K562 (cell line): Measurements from ENCODE around the gene KCNE1. TPM values are rescaled to one million over a fixed set of nuclear protein-coding genes. Genes with fewer than 3 reads are reported as not detected.

Source experiments
- ATAC-seq: fragments of 200-7000 bp; cut with Tn5 transposase; 3 replicates; pipeline ENCODE4 v1.9.1; 2020; ENCODE audit warnings: moderate library complexity
- BruUV-seq: library from RNA; stranded (reverse); fragments of 400-500 nt; replicated peaks from 2 replicates; lab custom pipeline; 2021; lab: Mats Ljungman, UMichigan
- CTCF ChIA-PET: fragments of 300-600 bp; formaldehyde crosslinking; extraction: SDS; loops from one replicate; lab custom pipeline; 2021; ENCODE audit warnings: low intra/inter-chr PET ratio; lab: Yijun Ruan, JAX
- POLR2A ChIA-PET: fragments of 300-600, 350-650 bp; sonication (Branson Sonifier 250); formaldehyde crosslinking; extraction: SDS; loops from one replicate; lab custom pipeline; 2021; ENCODE audit warnings: antibody characterized with exemption, inconsistent platforms; lab: Yijun Ruan, JAX
- DNase-seq, 4 experiments: peaks; one replicate each; pipeline versions ENCODE4 v3.0.0 to v3.0.0-alpha.2; 2011 to 2018; ENCODE audit warnings: low spot score in 3 of 4, mixed read lengths in 3 of 4; ENCODE audit errors: extremely low read depth in 1 of 4
- FAIRE-seq: peaks from 2 replicates; lab custom pipeline; 2011; peaks lifted over from hg19 to GRCh38; lab: Jason Lieb, UNC
- H2AFZ ChIP-seq: 2 replicates; pipeline ENCODE4 v1.6.0; 2011; ENCODE audit warnings: low read depth, low read length, control low read depth, inconsistent platforms
- H3K27ac ChIP-seq: fragments of 200-600 bp; 3 replicates; pipeline ENCODE4 v1.8.0; 2011; ENCODE audit warnings: low read depth, mild to moderate bottlenecking, control low read depth, inconsistent platforms, low read length, moderate library complexity, mixed read lengths; ENCODE audit errors: extremely low read depth
- H3K27me3 ChIP-seq, 2 experiments: fragments of 300-600 bp in 1 of 2; 2 replicates in 1 of 2; 3 replicates in 1 of 2; pipeline versions ENCODE4 v1.6.0 to v1.8.0; 2011; ENCODE audit warnings: inconsistent platforms in 2 of 2, low read length in 2 of 2, mild to moderate bottlenecking in 1 of 2, mixed read lengths in 1 of 2, moderate library complexity in 1 of 2; ENCODE audit not compliant: control insufficient read depth in 2 of 2, insufficient read depth in 2 of 2
- H3K36me3 ChIP-seq: fragments of 300-600 bp; 3 replicates; pipeline ENCODE4 v1.8.0; 2011; ENCODE audit warnings: mild to moderate bottlenecking, low read length, inconsistent platforms; ENCODE audit not compliant: control insufficient read depth, insufficient read depth
- H3K4me1 ChIP-seq, 2 experiments: fragments of 200-600 bp in 1 of 2; replicated peaks in 1 of 2; 2 replicates in 1 of 2; 3 replicates in 1 of 2; pipeline versions ENCODE4 v1.5.1 to v1.8.0; 2011; ENCODE audit warnings: inconsistent platforms in 2 of 2, low read length in 2 of 2, mild to moderate bottlenecking in 1 of 2, mixed read lengths in 1 of 2, moderate library complexity in 1 of 2; ENCODE audit not compliant: control insufficient read depth in 2 of 2, insufficient read depth in 2 of 2
- H3K4me2 ChIP-seq: 2 replicates; pipeline ENCODE4 v1.6.1; 2011; ENCODE audit warnings: low read length, control low read depth, inconsistent platforms, mixed read lengths; ENCODE audit not compliant: insufficient read depth
- H3K4me3 ChIP-seq: fragments of 200-600 bp; sonication (generic), shearing (Covaris generic); 2 replicates; pipeline ENCODE4 v1.5.1; 2016; ENCODE audit warnings: control low read depth, inconsistent platforms
- H3K79me2 ChIP-seq: fragments of 200-600 bp; 3 replicates; pipeline ENCODE4 v1.8.0; 2011; ENCODE audit warnings: low read length, inconsistent platforms; ENCODE audit not compliant: control insufficient read depth, insufficient read depth
- H3K9ac ChIP-seq, 2 experiments: 2 replicates each; pipeline versions ENCODE4 v1.6.0 to v1.6.1; 2011; ENCODE audit warnings: low read depth in 2 of 2, low read length in 2 of 2, control low read depth in 1 of 2, inconsistent platforms in 1 of 2, mild to moderate bottlenecking in 1 of 2, mixed read lengths in 1 of 2; ENCODE audit not compliant: insufficient read depth in 1 of 2
- H3K9me1 ChIP-seq: one replicate; pipeline ENCODE4 v1.6.0; 2011; ENCODE audit warnings: inconsistent platforms, mild to moderate bottlenecking, low read length, moderate library complexity; ENCODE audit not compliant: control insufficient read depth, insufficient read depth
- H3K9me3 ChIP-seq: replicated peaks from 2 replicates; pipeline ENCODE4 v1.5.1; 2011; ENCODE audit warnings: low read depth, low read length, inconsistent platforms; ENCODE audit not compliant: control insufficient read depth, insufficient read depth
- H4K20me1 ChIP-seq: replicated peaks from 2 replicates; pipeline ENCODE4 v1.6.1; 2011; ENCODE audit warnings: low read length, inconsistent platforms, mixed read lengths; ENCODE audit not compliant: control insufficient read depth, insufficient read depth
- CBX5 ChIP-seq: IDR thresholded peaks from 2 replicates; pipeline ENCODE4 v1.6.1; 2014; ENCODE audit warnings: low read depth, borderline replicate concordance
- ETV1 ChIP-seq: fragments of 450-650 bp; conservative IDR thresholded peaks from 2 replicates; pipeline ENCODE4 v1.6.1; 2016; ENCODE audit warnings: missing genetic modification characterization, control low read depth, low read depth, missing compliant biosample characterization
- GTF2B ChIP-seq: IDR thresholded peaks from 2 replicates; pipeline ENCODE4 v1.6.1; 2011; ENCODE audit not compliant: insufficient read length; ENCODE audit errors: extremely low read depth
- HMGN3 ChIP-seq: IDR thresholded peaks from 2 replicates; pipeline ENCODE4 v1.6.1; 2011; ENCODE audit warnings: borderline replicate concordance, low read depth, mild to moderate bottlenecking, mixed read lengths, low read length; ENCODE audit not compliant: insufficient read length; ENCODE audit errors: extremely low read depth
- IRF1 ChIP-seq: sonication (generic); formaldehyde crosslinking; IDR thresholded peaks from 2 replicates; pipeline ENCODE4 v1.8.0; 2022; ENCODE audit warnings: missing genetic modification reagents, mild to moderate bottlenecking, borderline replicate concordance
- MCM5 ChIP-seq: fragments of 450-650 bp; IDR thresholded peaks from 2 replicates; pipeline ENCODE4 v1.6.1; 2016; ENCODE audit warnings: low read depth
- NCOA4 ChIP-seq: fragments of 450-650 bp; IDR thresholded peaks from 2 replicates; pipeline ENCODE4 v1.6.1; 2018; ENCODE audit warnings: mild to moderate bottlenecking; ENCODE audit not compliant: partially characterized antibody
- NFIC ChIP-seq: fragments of 450-650 bp; IDR thresholded peaks from 2 replicates; pipeline ENCODE4 v1.6.1; 2017; ENCODE audit warnings: mild to moderate bottlenecking, inconsistent platforms
- PCBP1 ChIP-seq: fragments of 200-400 bp; formaldehyde crosslinking; IDR thresholded peaks from 2 replicates; pipeline ENCODE4 v1.6.1; 2018; ENCODE audit warnings: mild to moderate bottlenecking, low read depth, low read length; ENCODE audit not compliant: poor library complexity, severe bottlenecking
- PKNOX1 ChIP-seq: fragments of 450-650 bp; IDR thresholded peaks from 2 replicates; pipeline ENCODE4 v1.6.1; 2016
- POLR3G ChIP-seq: IDR thresholded peaks from 2 replicates; pipeline ENCODE4 v1.6.1; 2011; ENCODE audit not compliant: insufficient read length, insufficient replicate concordance; ENCODE audit errors: extremely low read depth
- PTBP1 ChIP-seq: fragments of 200-400 bp; formaldehyde crosslinking; IDR thresholded peaks from 2 replicates; pipeline ENCODE4 v1.6.1; 2017; ENCODE audit warnings: low read depth, low read length
- RFX7 ChIP-seq: fragments of 250-450 bp; sonication (Bioruptor Pico); IDR thresholded peaks from 2 replicates; pipeline ENCODE4 v1.5.1; 2021; ENCODE audit warnings: mild to moderate bottlenecking
- TAF1 ChIP-seq: IDR thresholded peaks from 2 replicates; pipeline ENCODE4 v1.6.1; 2011; ENCODE audit warnings: mild to moderate bottlenecking, low read length, moderate library complexity; ENCODE audit not compliant: insufficient read depth, control insufficient read depth, severe bottlenecking; ENCODE audit errors: extremely low read depth
- ZNF175 ChIP-seq: fragments of 200-800 bp; sonication (Bioruptor generic); IDR thresholded peaks from 2 replicates; pipeline ENCODE4 v1.6.1; 2016; ENCODE audit warnings: low read depth, mild to moderate bottlenecking, missing genetic modification characterization, missing compliant biosample characterization
- ZNF232 ChIP-seq: sonication (generic); formaldehyde crosslinking; IDR thresholded peaks from 2 replicates; pipeline ENCODE4 v1.8.0; 2022; ENCODE audit warnings: mild to moderate bottlenecking, missing genetic modification reagents
- ZNF707 ChIP-seq: fragments of 250-450 bp; sonication (Bioruptor Pico); conservative IDR thresholded peaks from 2 replicates; pipeline ENCODE4 v1.8.0; 2022; ENCODE audit warnings: inconsistent platforms, mild to moderate bottlenecking, moderate library complexity
- ZSCAN29 ChIP-seq: fragments of 450-650 bp; IDR thresholded peaks from 2 replicates; pipeline ENCODE4 v1.6.1; 2017
- WGBS: fragments of 100-300 bp; shearing (Covaris generic); methylation state at CpG from one replicate; pipeline ENCODE4 v1.1.6; 2016; ENCODE audit warnings: low coverage, mixed read lengths; ENCODE audit not compliant: insufficient coverage; ENCODE audit errors: missing lambda C conversion rate; 5-methylcytosine and 5-hydroxymethylcytosine counted together
- in situ Hi-C: fragments of 300-500 bp; cut with MboI; formaldehyde crosslinking; loops from 4 replicates; pipeline ENCODE4 v1.15.0; 2018; ENCODE audit warnings: inconsistent platforms, mixed read lengths
- intact Hi-C: fragments of 100-400 bp; cut with micrococcal nuclease; formaldehyde crosslinking; loops from 2 replicates; pipeline ENCODE4 v1.14.2; 2022
- polyA plus RNA-seq, 8 experiments: library from polyadenylated mRNA; depleted of rRNA in 4 of 8; stranded (reverse) in 5 of 8; unstranded in 3 of 8; fragments of >200 nt; fragmentation: Nextera tagmentation in 2 of 8; fragmentation: Illumina TruSeq in 1 of 8; extraction: Ambion mirVana in 2 of 8; extraction: Trizol in 1 of 8; gene quantifications; 2 replicates each; pipeline versions ENCODE4 v1.2.1 to v1.2.3, GENCODE V29; 2011 to 2014; ENCODE audit warnings: inconsistent platforms in 1 of 8, missing spikeins in 1 of 8
- total RNA-seq, 7 experiments: library from RNA; depleted of rRNA in 6 of 7; stranded (reverse); fragments of >200 nt in 6 of 7; fragmentation: Illumina TruSeq in 2 of 7; extraction: Trizol in 2 of 7; gene quantifications; 2 replicates each; pipeline versions ENCODE4 v1.2.1 to v1.2.3, GENCODE V29; 2011 to 2021; ENCODE audit warnings: low replicate concordance in 1 of 7

The KCNE1 gene
- total and polyA plus RNA-seq, 9 of the 15 experiments (the other 6 are each of a cell fraction or from before 2014, with no cell fraction given) = 0.05 to 0.22 (median 0.11) TPM; not detected in 3

- CTCF ChIA-PET = no interaction called here
These were observed 5.0 kb upstream of the KCNE1 start for GRCh38 chr21:34517039-34517438.

More at GRCh38 chr21:34517039-34517438, 5.0 kb upstream of the KCNE1 start:
- no peak overlapping the region for H3K9ac ChIP-seq
- peaks cover 0 to 5% of the 10 kb centered on the region in 2 experiments; a peak in 1 of 5 replicates for H3K4me1 ChIP-seq
- WGBS = 36% methylated on average over 5 of the region's 5 CpGs
- TF ChIP-seq NFIC (no peak), RFX7 (CRISPR knock-in tag) (no peak), GTF2B (no peak), ZNF175 (CRISPR knock-in tag) (no peak), TAF1 (no peak), ZNF707 (CRISPR knock-in tag) (no peak), PCBP1 (no peak), HMGN3 (no peak), CBX5 (no peak), PKNOX1 (no peak), ETV1 (tag) (no peak), PTBP1 (no peak), POLR3G (no peak), IRF1 (CRISPR knock-in tag) (no peak), NCOA4 (no peak), MCM5 (no peak), ZNF232 (CRISPR knock-in tag) (no peak), ZSCAN29 (no peak)
- H3K9me3 ChIP-seq = no peaks in the 10 kb centered on the region
- POLR2A ChIA-PET = no interaction called here
- BruUV-seq = no TSS peak
- H2AFZ ChIP-seq = no peak overlapping the region
- intact Hi-C loops = no loop called here
- H3K27ac ChIP-seq = no peak overlapping the region
- no peak overlapping the region for H3K4me3 ChIP-seq
- H3K79me2 ChIP-seq = no peaks in the 10 kb centered on the region
- H4K20me1 ChIP-seq = no peaks in the 10 kb centered on the region
- FAIRE-seq (no peak), ATAC-seq (no peak), DNase-seq (no peak)
- H3K9me1 ChIP-seq = no peaks in the 10 kb centered on the region
- in situ Hi-C loops = no loop called here
- no peaks in the 10 kb centered on the region for H3K36me3 ChIP-seq
- H3K27me3 ChIP-seq = no peaks in the 10 kb centered on the region
- no peak overlapping the region for H3K4me2 ChIP-seq
